LNCAP (cell line): ENCODE measurements around the gene C4orf54.

Experiments used
- TF ChIP-seq, protein P1 (sequence below): fragments of 450-650 bp; IDR thresholded peaks from 2 replicates; pipeline ENCODE4 v1.5.1; 2017; ENCODE audit warnings: mild to moderate bottlenecking

C4orf54 gene

DNA sequence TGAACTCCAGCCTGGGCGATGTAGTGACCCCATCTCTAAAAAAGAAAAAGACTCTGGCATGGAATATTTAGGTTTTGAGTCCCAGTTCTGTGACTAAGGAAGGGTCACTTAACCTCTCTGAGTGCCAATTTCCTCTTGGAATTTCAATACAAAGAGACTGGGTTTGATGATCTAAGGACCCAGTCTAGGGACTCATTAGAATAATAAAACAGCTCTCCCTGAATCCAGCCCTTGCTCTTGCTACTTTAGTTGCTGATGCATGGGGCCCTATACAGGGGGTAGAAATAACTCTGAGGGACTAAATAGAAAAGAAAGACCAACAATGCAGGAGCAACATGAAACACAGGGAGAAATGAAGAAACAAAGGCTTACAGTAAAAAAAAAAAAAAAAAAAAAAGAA is 12.6 kb downstream of the C4orf54 start:
- TF ChIP-seq, protein P1, sequence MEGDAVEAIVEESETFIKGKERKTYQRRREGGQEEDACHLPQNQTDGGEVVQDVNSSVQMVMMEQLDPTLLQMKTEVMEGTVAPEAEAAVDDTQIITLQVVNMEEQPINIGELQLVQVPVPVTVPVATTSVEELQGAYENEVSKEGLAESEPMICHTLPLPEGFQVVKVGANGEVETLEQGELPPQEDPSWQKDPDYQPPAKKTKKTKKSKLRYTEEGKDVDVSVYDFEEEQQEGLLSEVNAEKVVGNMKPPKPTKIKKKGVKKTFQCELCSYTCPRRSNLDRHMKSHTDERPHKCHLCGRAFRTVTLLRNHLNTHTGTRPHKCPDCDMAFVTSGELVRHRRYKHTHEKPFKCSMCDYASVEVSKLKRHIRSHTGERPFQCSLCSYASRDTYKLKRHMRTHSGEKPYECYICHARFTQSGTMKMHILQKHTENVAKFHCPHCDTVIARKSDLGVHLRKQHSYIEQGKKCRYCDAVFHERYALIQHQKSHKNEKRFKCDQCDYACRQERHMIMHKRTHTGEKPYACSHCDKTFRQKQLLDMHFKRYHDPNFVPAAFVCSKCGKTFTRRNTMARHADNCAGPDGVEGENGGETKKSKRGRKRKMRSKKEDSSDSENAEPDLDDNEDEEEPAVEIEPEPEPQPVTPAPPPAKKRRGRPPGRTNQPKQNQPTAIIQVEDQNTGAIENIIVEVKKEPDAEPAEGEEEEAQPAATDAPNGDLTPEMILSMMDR: no peak

DNA sequence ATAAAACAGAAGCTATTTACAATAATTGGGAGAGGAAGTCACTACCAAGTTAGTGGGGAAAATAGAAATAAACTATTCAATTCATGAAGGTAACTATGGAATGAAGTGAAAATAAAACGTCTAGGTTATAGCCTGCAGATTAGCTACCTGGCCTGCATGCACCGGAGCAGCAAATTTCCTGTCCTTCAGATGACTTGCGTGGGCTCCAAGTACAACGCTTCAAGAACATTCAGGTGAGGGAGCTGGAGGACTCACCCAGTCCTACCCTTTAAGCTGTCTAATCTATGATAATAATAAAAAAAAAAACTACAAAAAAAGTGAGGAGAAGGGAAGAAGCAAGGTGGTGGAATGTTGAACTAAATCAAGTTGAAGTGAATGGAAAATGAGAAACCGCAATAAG is 13.2 kb downstream of the C4orf54 start:
- TF ChIP-seq, protein P1: no peak

DNA sequence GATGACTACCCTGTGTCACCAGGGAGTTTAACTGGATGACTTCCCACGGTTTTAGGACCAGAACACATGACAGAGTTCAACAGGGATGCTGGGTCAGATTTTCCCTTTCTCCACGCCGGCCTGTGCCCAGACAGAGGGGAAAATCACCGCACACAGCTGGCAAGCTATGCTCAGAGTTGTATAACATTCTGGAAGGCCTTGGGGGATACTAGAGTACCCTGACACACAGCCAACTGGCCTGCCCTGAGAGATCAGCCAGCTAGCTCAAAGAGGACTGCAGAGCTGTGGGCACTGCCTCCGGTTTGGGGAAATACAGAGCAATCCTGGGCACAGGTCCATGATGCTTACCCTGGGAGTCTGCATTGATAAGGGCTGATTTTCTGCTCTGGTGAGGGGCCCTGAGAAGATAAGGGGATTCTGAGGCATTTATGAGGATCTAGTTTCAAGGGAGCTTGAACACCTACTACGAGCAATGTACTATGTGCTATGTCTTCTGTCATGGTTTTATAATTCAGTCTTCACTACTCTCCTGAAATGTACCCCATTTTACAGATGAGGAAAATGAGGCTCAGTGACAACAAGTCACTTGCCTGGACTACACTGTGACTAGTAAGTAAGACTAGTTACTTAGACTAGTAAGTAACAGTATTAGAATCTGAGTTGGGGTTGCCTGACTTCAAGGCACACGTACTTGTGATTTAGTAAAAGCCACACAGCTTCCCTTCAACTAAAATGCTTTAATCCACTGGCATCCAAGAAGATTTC is 14.7 kb downstream of the C4orf54 start:
- TF ChIP-seq, protein P1: no peak

DNA sequence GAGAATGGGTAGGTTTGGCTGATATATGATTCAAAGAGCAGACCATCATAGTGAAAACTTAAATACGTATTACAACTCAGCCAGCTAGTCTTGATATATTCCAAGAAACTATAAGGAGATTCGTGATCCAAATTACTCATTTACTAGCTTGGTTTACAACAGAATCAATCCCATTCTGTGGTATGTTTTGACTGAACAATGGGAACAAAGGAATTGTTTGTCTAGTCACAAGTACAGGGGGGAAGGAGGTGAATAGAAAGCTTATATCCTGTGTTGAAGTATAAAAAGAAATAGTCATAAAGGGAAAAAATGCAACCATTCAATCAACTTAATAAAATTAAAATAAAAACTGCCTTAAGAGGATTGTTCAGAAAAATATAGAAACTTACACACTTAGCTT is 17.0 kb downstream of the C4orf54 start:
- TF ChIP-seq, protein P1: no peak

DNA sequence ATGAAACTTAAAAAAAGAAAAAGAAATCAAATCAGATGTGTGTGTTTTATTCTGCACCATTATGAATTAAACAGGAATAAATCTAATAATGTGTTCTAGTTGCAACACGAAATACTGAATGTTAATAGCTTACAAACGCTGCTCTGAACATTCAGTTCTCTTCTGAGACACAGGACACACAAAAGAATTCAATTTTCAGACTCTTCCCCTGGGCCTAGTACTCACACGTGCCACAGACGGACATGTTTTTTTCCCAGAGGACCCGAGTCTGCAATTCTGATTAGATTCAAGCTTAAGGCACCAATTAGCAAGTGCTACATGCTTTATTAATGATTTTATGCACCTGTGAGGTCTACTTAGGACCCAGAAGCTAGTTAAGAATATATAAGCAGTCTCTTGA is 20.5 kb downstream of the C4orf54 start:
- TF ChIP-seq, protein P1: no peak

DNA sequence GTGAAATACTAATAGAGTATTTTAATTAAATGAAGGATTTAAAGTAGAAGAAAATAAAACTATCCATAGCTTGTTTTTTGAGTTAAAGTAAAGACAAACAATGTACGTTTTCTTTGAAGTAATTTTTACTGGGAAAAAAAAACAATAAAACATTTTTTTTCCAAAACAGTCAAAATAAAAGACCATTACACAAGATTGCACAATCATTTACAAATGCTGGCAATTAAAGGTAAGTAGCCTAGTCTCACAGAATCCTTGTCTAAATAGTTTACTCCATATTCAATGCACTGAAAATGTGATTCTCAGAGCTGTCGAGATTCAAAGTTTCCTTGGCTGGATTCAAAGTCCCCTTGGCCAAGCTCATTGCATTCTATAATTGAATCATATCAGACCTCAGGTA is 21.2 kb downstream of the C4orf54 start:
- TF ChIP-seq, protein P1: no peak

DNA sequence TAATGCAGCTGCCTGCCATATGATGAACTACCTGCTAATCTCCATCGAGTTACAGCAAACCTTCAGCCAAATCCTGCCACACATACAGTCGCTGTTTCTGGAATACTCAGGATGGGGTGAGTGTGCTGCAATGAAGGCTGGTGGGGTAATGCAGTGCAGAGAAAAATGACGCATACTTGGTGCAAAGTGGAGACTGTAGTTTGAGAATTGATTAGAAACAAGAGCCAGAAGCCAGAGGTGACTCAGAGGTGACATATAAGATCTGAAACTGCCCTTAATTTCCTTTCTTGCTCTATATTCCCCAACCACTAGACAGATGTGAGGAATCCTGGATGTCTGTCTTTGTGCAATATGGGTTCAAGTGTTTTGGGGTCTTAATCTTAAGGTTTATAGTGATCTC is 22.0 kb downstream of the C4orf54 start:
- TF ChIP-seq, protein P1: no peak
